ENCODE measurements around the gene DPP6.

DPP6 gene

DNA sequence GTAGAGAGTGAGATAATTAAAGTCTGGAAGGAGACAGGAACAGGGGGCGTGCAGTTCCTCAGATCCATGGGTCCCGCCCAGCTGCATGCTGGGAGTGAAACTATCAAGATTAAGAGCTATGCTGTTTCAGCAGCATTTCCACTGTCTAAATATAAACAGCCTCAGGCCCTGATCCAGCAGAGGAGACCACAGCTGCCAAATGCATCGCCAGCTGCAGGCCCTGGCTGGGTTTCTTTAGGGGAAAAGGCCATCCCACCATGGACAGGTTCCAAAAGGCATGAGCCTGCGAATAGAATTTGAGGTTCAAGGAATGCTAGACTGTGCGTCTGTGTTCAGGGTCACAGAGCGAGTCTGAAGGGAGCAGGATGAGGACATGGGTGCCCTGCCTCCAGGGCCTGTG is 539.3 kb downstream of the DPP6 start:
- no peak for DNase-seq (ENCODE audit: low read depth in 2 of 2)

- no peak for DNase-seq (ENCODE audit: low read depth in 2 of 2)
Measured at GRCh38 chr7:154592388-154592787, 540.2 kb downstream of the DPP6 start.

DNA sequence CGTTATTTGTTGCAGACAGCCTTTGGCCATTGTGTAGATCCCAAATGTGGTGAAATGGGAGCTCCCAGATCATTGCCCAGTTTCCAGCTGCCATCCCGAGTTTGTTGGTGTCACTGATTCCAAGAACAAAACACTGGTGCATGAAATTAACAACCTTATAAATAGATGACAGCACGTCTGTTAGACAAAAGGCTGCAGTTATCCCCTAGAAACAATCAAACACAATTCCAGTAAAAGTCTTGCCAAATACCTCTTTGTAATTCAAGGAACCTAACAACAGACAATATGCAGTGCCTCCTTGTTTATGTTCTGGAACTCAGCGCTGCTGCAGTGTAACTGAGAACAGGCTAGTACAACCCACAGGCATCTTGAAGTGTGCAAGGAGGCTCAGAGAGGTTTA is 546.2 kb downstream of the DPP6 start:
- DNase-seq (ENCODE audit: low read depth in 2 of 2) = no peak

DNA sequence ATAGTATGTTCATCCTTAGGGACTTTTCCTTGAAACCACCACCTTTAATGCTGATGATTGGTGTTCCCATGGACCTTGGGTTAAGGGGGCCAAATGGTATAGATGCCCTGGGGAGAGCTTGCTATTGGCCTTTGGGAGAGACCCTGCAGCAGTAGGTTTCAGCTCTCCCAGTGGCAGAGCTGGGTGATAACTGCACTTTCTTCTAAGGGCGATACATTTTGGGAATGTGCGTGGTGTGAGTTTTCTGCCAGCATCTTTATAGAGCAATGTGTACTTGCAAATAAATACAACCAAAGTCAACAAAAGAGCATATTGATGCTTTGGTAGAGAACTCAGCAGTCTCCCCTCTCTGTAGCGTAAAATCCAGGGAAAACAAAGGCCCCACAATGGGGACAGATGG is 546.7 kb downstream of the DPP6 start:
- DNase-seq (ENCODE audit: low read depth in 2 of 2) = no peak

GRCh38 chr7:154610903-154611302 is 558.7 kb downstream of the DPP6 start:
- no peak for DNase-seq (ENCODE audit: low read depth in 2 of 2)

GRCh38 chr7:154613811-154614210 is 561.6 kb downstream of the DPP6 start:
- no peak for DNase-seq (ENCODE audit: low read depth in 2 of 2)

DNA sequence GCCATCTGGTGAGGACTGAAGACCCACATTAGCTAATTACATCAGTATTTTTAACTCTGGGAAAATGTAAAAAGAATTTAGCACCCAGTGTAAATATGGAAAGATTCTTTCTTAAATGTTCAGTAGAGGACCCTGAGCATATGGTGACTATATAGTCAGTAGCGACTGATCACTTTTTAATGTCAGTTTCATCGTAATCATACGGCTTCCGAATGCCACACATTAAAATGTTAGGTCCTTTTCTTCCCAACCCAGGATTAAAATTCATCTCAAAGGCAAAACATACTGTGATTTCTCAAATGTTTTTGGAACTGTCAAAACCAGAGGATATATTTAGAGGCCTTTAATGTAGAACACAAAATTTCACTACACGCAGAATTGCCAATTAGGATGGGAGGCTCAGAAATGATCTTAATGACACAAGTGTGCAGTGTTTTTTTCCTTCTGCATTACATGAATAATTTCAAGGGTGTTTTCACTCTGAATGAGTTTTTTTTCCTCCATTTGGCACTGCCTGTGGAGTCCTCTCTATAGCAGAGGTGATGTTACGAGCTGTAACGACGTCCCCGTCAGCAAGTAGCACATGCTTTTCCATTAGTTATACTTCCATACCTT is 568.0 kb downstream of the DPP6 start:
- no peak for DNase-seq (ENCODE audit: low read depth in 2 of 2)

GRCh38 chr7:154623399-154623798 is 571.2 kb downstream of the DPP6 start:
- no peak for DNase-seq (ENCODE audit: low read depth in 2 of 2)

GRCh38 chr7:154627646-154628290 is 575.6 kb downstream of the DPP6 start:
- no peak for DNase-seq (ENCODE audit: low read depth in 2 of 2)

DNA sequence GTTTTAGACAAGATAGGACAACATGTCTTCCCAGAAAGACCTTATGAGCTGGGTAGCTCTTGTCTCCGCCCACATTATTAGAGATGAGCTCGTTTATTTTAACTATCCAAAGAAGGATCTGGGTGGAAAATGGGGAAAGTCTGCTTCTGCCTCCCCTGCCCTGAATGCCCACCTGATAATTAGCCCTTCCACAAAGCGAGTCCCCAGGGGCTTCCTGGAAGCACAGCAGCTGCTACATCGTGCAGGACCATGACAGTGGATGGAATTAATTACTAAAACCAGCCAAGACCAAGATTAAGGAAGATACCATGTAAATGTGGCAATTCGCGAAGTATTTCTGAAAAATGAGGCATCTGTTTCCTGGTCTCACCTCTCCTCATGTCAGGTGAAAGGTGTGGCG is 576.4 kb downstream of the DPP6 start:
- no peak for DNase-seq (ENCODE audit: low read depth in 2 of 2)

GRCh38 chr7:154631162-154631561 is 579.0 kb downstream of the DPP6 start:
- no peak for DNase-seq (ENCODE audit: low read depth in 2 of 2)

DNA sequence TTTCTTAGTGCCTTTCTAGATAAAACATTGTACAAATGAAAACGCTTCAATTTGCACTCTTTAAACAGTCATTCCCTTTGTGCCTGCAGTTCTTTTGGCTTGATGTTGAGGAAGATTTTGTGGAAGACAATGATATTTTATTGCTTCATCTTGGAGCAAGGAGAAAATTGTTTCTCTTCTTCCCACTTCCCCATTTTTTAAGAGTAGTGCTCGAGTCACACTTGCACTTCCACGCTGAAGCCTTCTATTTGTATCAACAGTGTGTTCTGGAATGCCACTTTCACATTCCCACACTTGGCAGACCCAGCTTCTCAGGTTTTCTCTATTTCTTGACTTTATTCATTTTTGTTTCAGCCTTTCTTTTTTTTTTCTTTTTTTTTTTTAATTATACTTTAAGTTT is 581.4 kb downstream of the DPP6 start:
- DNase-seq (ENCODE audit: low read depth in 2 of 2) = no peak

DNA sequence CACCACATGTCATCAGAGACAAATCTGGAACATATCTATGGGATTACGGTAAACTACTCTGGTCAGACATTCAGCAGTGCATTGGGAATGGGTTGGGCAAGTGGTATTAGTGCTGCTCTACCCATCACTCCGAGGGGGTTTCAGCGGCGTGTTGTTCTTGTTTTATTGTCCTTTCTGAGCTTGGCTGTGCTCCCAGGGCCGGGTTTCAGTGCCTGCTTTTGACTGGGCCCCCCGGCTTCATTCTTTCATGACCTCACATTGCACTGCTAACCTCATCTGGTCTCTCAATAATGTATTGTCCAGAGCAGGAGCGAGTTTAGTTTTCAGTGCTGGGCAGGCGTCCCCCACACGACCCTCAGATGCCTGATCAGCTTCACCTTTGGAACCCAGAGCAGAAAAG is 586.1 kb downstream of the DPP6 start:
- DNase-seq (ENCODE audit: low read depth in 2 of 2) = no peak

GRCh38 chr7:154640266-154640865 is 588.2 kb downstream of the DPP6 start:
- DNase-seq (ENCODE audit: low read depth in 2 of 2) = no peak

GRCh38 chr7:154640917-154641316 is 588.7 kb downstream of the DPP6 start:
- DNase-seq (ENCODE audit: low read depth in 2 of 2) = no peak

DNA sequence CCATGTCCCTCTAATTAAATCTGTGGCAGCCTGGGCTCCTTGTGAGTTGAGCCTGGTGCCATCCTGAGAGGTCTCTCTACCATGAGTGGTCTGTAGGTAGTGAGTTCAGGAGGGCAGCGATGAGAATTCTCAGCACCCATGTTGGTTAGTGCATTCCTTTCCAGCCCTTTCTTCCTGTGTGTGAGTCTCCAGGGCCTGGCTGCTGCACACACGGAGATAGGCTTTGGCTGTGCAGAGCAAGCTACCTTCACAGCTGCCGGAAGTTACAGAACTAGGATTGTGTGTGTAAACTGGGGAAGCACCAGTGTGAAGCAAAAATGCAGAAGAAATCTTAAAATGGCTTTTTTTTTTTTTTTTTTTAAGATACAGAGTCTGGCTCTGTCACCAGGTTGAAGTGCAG is 592.2 kb downstream of the DPP6 start:
- DNase-seq (ENCODE audit: low read depth in 2 of 2) = no peak

- DNase-seq (ENCODE audit: low read depth in 2 of 2) = no peak
Measured at GRCh38 chr7:154646126-154647013, 594.2 kb downstream of the DPP6 start.

DNA sequence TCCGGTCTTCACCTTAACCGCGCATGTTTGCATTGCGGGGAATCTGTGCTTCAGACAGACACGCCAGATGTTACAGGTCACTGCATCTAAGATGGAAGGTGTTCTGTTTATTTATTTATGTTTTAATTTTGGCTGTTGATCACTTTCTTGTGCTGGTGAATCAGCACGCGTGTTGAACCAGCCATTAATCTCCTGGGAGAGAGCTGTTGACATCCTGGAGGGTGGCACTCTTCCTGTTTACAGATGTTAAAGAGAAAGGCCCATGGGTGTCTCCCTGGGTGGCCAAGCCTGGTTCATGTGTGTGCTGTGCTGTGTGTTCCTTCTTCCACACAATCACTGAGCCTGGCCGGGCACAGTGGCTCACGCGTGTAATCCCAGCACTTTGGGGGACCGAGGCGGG is 595.4 kb downstream of the DPP6 start:
- no peak for DNase-seq (ENCODE audit: low read depth in 2 of 2)

DNA sequence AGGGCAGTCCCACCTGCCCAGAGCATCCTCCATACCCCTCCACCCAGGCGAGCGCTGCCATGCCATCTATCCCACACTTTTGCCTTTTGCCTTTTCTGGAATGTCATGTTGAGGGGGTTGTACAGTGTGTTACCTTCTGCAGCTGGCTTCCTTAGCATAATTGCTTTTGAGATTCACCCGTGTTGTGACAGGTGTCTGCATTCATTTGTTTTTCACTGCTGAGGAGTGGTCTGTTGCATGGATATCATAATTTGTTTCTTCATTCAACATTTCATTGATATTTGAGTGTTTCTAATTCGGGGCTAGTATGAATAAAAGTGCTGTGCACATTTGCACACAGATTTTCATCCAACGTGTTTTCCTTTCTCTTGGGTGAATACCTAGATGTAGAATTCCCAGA is 596.8 kb downstream of the DPP6 start:
- DNase-seq (ENCODE audit: low read depth in 2 of 2) = no peak

DNA sequence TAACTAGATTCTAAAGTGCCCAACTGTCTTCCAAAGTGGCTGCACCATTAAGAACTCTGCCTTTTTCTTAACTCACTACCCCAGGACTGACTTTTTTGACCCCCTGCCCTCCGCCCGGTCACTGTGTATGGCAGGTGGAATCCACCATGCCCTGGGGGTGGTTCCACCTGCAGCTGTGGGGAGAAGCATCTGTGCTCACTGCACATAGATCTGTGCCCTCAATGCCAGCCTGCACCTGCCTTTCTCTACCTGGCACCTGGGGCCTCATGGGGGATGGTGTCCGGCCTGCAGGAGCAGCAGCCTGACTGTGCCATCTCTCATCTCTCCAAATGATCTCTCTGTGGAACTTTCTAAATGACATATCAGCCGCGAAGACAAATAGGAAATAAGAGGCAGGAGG is 597.2 kb downstream of the DPP6 start:
- no peak for DNase-seq (ENCODE audit: low read depth in 2 of 2)

- DNase-seq (ENCODE audit: low read depth in 2 of 2) = no peak
Measured at GRCh38 chr7:154650275-154650674, 598.1 kb downstream of the DPP6 start.

GRCh38 chr7:154651501-154651900 is 599.3 kb downstream of the DPP6 start:
- no peak for DNase-seq (ENCODE audit: low read depth in 2 of 2)

DNA sequence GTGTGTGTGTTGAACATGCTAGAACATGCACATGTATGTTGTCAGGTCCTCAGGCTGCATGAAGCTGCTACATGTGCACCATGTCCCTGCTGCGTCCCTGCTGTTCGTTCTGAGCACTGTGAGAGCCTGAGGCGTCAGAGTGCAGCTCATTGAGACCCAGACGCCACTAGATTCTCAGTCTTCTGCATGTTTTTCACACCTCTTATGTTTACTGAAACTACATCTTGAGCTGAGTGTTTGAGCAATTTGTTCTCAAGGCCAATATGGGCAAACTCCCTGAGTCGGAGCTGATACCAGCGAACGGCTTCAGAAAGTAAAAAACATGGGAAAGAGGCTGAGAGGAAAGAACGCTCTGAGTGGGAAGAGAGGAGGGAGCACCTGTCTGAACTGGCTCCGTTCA is 600.4 kb downstream of the DPP6 start:
- no peak for DNase-seq (ENCODE audit: low read depth in 2 of 2)
